Ovary (tissue), 9 donors: ENCODE data around the gene FBXW5. TPM values are rescaled to one million over a fixed set of nuclear protein-coding genes. Genes with fewer than 3 reads are reported as not detected.

ENCODE experiments used
- DNase-seq, 5 donors: peaks; one replicate each; pipeline ENCODE4 v3.0.0-alpha.2; 2019 to 2020
- H3K27ac ChIP-seq, 2 donors: fragments of 200-600 bp; one replicate each; pipeline versions ENCODE4 v1.5.1 to v1.8.0; 2019 to 2022
- H3K27me3 ChIP-seq: fragments of 200-600 bp; one replicate; pipeline ENCODE4 v1.8.0; 2022
- H3K36me3 ChIP-seq: fragments of 200-600 bp; sonication (generic); one replicate; pipeline ENCODE4 v1.5.1; 2019
- H3K4me1 ChIP-seq: one replicate; pipeline ENCODE4 v1.8.1; 2013; ENCODE audit warnings: mild to moderate bottlenecking, moderate library complexity; ENCODE audit not compliant: insufficient read depth
- H3K4me3 ChIP-seq: fragments of 200-600 bp; sonication (generic); one replicate; pipeline ENCODE4 v1.5.1; 2017
- H3K9me3 ChIP-seq, 2 donors: fragments of 200-600 bp in 1 of 2; sonication (generic) in 1 of 2; one replicate each; pipeline versions ENCODE4 v1.5.1 to v1.8.1; 2013 to 2019; ENCODE audit warnings: mild to moderate bottlenecking in 1 of 2, moderate library complexity in 1 of 2
- CTCF ChIP-seq, 3 donors: fragments of 450-650 bp in 2 of 3; fragments of 200-600 bp in 1 of 3; IDR thresholded peaks; one replicate each; pipeline versions ENCODE4 v1.5.1 to v1.8.0; 2016 to 2022; ENCODE audit warnings: antibody characterized with exemption in 3 of 3, mild to moderate bottlenecking in 1 of 3
- EP300 ChIP-seq: sonication (generic); formaldehyde crosslinking; IDR thresholded peaks from one replicate; pipeline ENCODE4 v1.6.1; 2017; ENCODE audit warnings: antibody characterized with exemption
- POLR2A ChIP-seq: fragments of 450-650 bp; IDR thresholded peaks from one replicate; pipeline ENCODE4 v1.6.1; 2017; ENCODE audit warnings: antibody characterized with exemption, mild to moderate bottlenecking, moderate library complexity
- WGBS, 3 donors: extraction: QIAGEN DNeasy Blood & Tissue Kit in 1 of 3; methylation state at CpG; one replicate each; pipeline versions ENCODE4 v1.1.5 to v1.1.7; 2013 to 2017; 5-methylcytosine and 5-hydroxymethylcytosine counted together
- intact Hi-C, 4 donors: fragments of 100-400 bp; cut with DNase I; formaldehyde crosslinking; loops; one replicate each; pipeline versions ENCODE4 v1.11.0 to v1.15.1; 2022 to 2023
- polyA plus RNA-seq, 2 donors: library from polyadenylated mRNA; stranded (reverse); fragments of 200-250 nt in 1 of 2; fragments of 350-450 nt in 1 of 2; fragmentation: Illumina TruSeq in 1 of 2; extraction: RNeasy Lipid Tissue Mini Kit (QIAGEN cat#74804) in 1 of 2; gene quantifications; one replicate each; pipeline ENCODE4 v1.2.3, GENCODE V29; 2013 to 2014
- total RNA-seq, 7 donors: library from RNA; depleted of rRNA in 2 of 7; stranded (reverse); fragments of >200 nt in 2 of 7; fragmentation: NEBNext Ultra II Directional in 3 of 7; extraction: Animal tissue kit (Norgen Biotek cat#: 25700) in 3 of 7; gene quantifications; one replicate each; pipeline versions ENCODE4 v1.1.0 to v1.2.4, GENCODE V29; 2016 to 2023
- donor health status: DM: no; HTN: no; CAD: no; lungs with moderate emphysema.
- donor health status: DM: no; HTN: no; CAD: no.
- donor health status: Bipolar disorder and iron deficiency.
- donor health status: DM: yes; HTN: yes; CAD: no.
- donor health status: DM: no; HTN: no; CAD: no.
- donor health status: DM: yes; HTN: yes; CAD: no.

The FBXW5 gene
- total and polyA plus RNA-seq, 9 donors: 2.2 to 75.5 (median 60.5) TPM

GRCh38 chr9:136955202-136955942 is 10.8 kb upstream of the FBXW5 start:
- DNase-seq: peak in 1 of 5 donors; percentile 17
- no peak overlapping the region for H3K27ac ChIP-seq
- H3K27me3 ChIP-seq: no peaks in the 10 kb centered on the region
- no peaks in the 10 kb centered on the region for H3K9me3 ChIP-seq
- no peak overlapping the region for H3K4me3 ChIP-seq
- intact Hi-C loops: no loop called here
- no peak for TF ChIP-seq POLR2A
- no peak for TF ChIP-seq CTCF (IDR thresholded peaks at IDR 0.05)
- no peak for TF ChIP-seq EP300
- 80 to 86% (median 82%) methylated on average over 14 of the region's 14 CpGs for WGBS, 3 donors
- H3K36me3 ChIP-seq: no peaks in the 10 kb centered on the region
- H3K4me1 ChIP-seq: peaks cover 4% of the 10 kb centered on the region

- intact Hi-C loops: loop anchor here in 1 of 4 donors (5.0 kb wide), 1 partner anchor 78 kb away; the partner anchor contains the start of gene FUT7
- 79 to 85% (median 83%) methylated on average over 25 of the region's 25 CpGs for WGBS, 3 donors
These were observed 9.9 kb upstream of the FBXW5 start for GRCh38 chr9:136954270-136955083.

GRCh38 chr9:136953771-136954269 is 9.3 kb upstream of the FBXW5 start:
- no peak for TF ChIP-seq EP300
- no peak for TF ChIP-seq CTCF (IDR thresholded peaks at IDR 0.05)
- no peak for TF ChIP-seq POLR2A
- peak in 1 of 5 donors; percentile 27 for DNase-seq
- 80 to 82% (median 81%) methylated on average over 15 to 19 of the region's 19 CpGs for WGBS, 3 donors

More at GRCh38 chr9:136954270-136955083, 9.9 kb upstream of the FBXW5 start:
- H3K9me3 ChIP-seq: no peaks in the 10 kb centered on the region
- peak in 1 of 5 donors; percentile 37 for DNase-seq
- no peak overlapping the region for H3K4me3 ChIP-seq
- TF ChIP-seq EP300 (no peak), CTCF (IDR thresholded peaks at IDR 0.05) (no peak), POLR2A (no peak)
- peaks cover 6% of the 10 kb centered on the region for H3K4me1 ChIP-seq
- no peaks in the 10 kb centered on the region for H3K27me3 ChIP-seq
- no peaks in the 10 kb centered on the region for H3K36me3 ChIP-seq
- H3K27ac ChIP-seq: no peak overlapping the region

More at GRCh38 chr9:136953771-136954269, 9.3 kb upstream of the FBXW5 start:
- peaks cover 7% of the 10 kb centered on the region for H3K4me1 ChIP-seq
- H3K4me3 ChIP-seq: no peak overlapping the region
- H3K9me3 ChIP-seq: no peaks in the 10 kb centered on the region
- intact Hi-C loops: loop anchor here in 1 of 4 donors (5.0 kb wide), 1 partner anchor 78 kb away; the partner anchor contains the start of gene FUT7
- no peaks in the 10 kb centered on the region for H3K27me3 ChIP-seq
- no peaks in the 10 kb centered on the region for H3K36me3 ChIP-seq
- H3K27ac ChIP-seq: no peak overlapping the region
